ENCODE measurements around the gene MAEA.

Gene MAEA

GRCh38 chr4:1380368-1381151, 90.9 kb downstream of the MAEA start:
- no peak for DNase-seq (ENCODE audit: low spot score)

- DNase-seq (ENCODE audit: low spot score): no peak
Measured at GRCh38 chr4:1381181-1381621, 91.5 kb downstream of the MAEA start.

GRCh38 chr4:1381944-1382541, 92.4 kb downstream of the MAEA start:
- no peak for DNase-seq (ENCODE audit: low spot score)

- no peak for DNase-seq (ENCODE audit: low spot score)
Measured at GRCh38 chr4:1382776-1383727, 93.4 kb downstream of the MAEA start.

GRCh38 chr4:1383728-1384591, 94.3 kb downstream of the MAEA start:
- DNase-seq (ENCODE audit: low spot score): no peak

GRCh38 chr4:1384675-1385372, 95.1 kb downstream of the MAEA start:
- DNase-seq (ENCODE audit: low spot score): no peak

GRCh38 chr4:1385373-1386340, 96.0 kb downstream of the MAEA start:
- no peak for DNase-seq (ENCODE audit: low spot score)

Measured in HuH-7.5 (cell line).